HCT116 (cell line): Measurements from ENCODE around the gene ATP1A2. TPM values are rescaled to one million over a fixed set of nuclear protein-coding genes. Genes with fewer than 3 reads are reported as not detected.

Experiments used
- ATAC-seq: fragments of 200-7000 bp; cut with Tn5 transposase; 2 replicates; pipeline ENCODE4 v1.9.1; 2020; ENCODE audit warnings: mild to moderate bottlenecking, moderate library complexity
- BruUV-seq: library from RNA; stranded (reverse); fragments of 400-500 nt; replicated peaks from 2 replicates; lab custom pipeline; 2021; lab: Mats Ljungman, UMichigan
- CTCF ChIA-PET: fragments of 300-600 bp; sonication (Branson Sonifier 250); formaldehyde crosslinking; loops from one replicate; lab custom pipeline; 2021; ENCODE audit warnings: antibody characterized with exemption; lab: Charles Lee
- POLR2A ChIA-PET: fragments of 300-600, 350-600 bp; sonication (Branson Sonifier 250); formaldehyde crosslinking; loops from one replicate; lab custom pipeline; 2021; ENCODE audit warnings: antibody characterized with exemption; lab: Charles Lee
- RAD21 ChIA-PET, 2 experiments: fragments of 300-600 bp; sonication (Branson Sonifier 250); formaldehyde crosslinking; loops; one replicate each; lab custom pipeline; 2023; ENCODE audit warnings: low total read pairs in 2 of 2; ENCODE audit not compliant: uncharacterized antibody in 2 of 2, unreplicated experiment in 2 of 2, low non-redundant PET in 1 of 2; lab: Charles Lee
- DNase-seq: peaks from one replicate; pipeline ENCODE4 v3.0.0-alpha.2; 2010; ENCODE audit warnings: low read depth, low spot score
- H2AFZ ChIP-seq: fragments of 200-600 bp; shearing (Covaris generic), sonication (generic); 2 replicates; pipeline ENCODE4 v1.6.1; 2017; ENCODE audit warnings: low read depth, mixed run types, mixed read lengths, antibody characterized with exemption, low read length; ENCODE audit not compliant: poor library complexity, severe bottlenecking
- H3K27ac ChIP-seq: 2 replicates; pipeline ENCODE4 v1.5.1; 2012; ENCODE audit warnings: low read depth, low read length
- H3K27me3 ChIP-seq: fragments of 200-600 bp; sonication (generic); 2 replicates; pipeline ENCODE4 v1.6.1; 2016; ENCODE audit warnings: mixed run types, low read length, mixed read lengths; ENCODE audit not compliant: insufficient read depth
- H3K36me3 ChIP-seq, 2 experiments: fragments of 200-500 bp in 1 of 2; fragments of 200-600 bp in 1 of 2; sonication (Bioruptor generic) in 1 of 2; sonication (generic) in 1 of 2; 2 replicates each; pipeline versions ENCODE4 v1.5.1 to v1.6.1; 2014 to 2016; ENCODE audit warnings: low read length in 2 of 2, inconsistent platforms in 1 of 2, mixed read lengths in 1 of 2, mixed run types in 1 of 2; ENCODE audit not compliant: insufficient read depth in 2 of 2, control insufficient read depth in 1 of 2
- H3K4me1 ChIP-seq, 2 experiments: fragments of 200-600 bp in 1 of 2; sonication (generic) in 1 of 2; 2 replicates each; pipeline versions ENCODE4 v1.5.1 to v1.6.1; 2012 to 2017; ENCODE audit warnings: low read length in 2 of 2, inconsistent platforms in 1 of 2, mild to moderate bottlenecking in 1 of 2, mixed read lengths in 1 of 2, mixed run types in 1 of 2, moderate library complexity in 1 of 2; ENCODE audit not compliant: insufficient read depth in 2 of 2, control insufficient read depth in 1 of 2
- H3K4me2 ChIP-seq: fragments of 200-600 bp; sonication (generic); 2 replicates; pipeline ENCODE4 v1.6.1; 2017; ENCODE audit warnings: mixed run types, low read length, mixed read lengths
- H3K4me3 ChIP-seq, 2 experiments: fragments of 200-600 bp in 1 of 2; sonication (generic) in 1 of 2; replicated peaks in 1 of 2; 2 replicates each; pipeline ENCODE4 v1.5.1; 2011 to 2016; ENCODE audit warnings: low read length in 2 of 2, control low read depth in 1 of 2, low read depth in 1 of 2, mild to moderate bottlenecking in 1 of 2, mixed read lengths in 1 of 2, mixed run types in 1 of 2
- H3K79me2 ChIP-seq: fragments of 200-600 bp; sonication (generic); 2 replicates; pipeline ENCODE4 v1.6.1; 2017; ENCODE audit warnings: mild to moderate bottlenecking, mixed run types, low read length, moderate library complexity, mixed read lengths; ENCODE audit not compliant: insufficient read depth
- H3K9ac ChIP-seq: fragments of 200-600 bp; sonication (generic); 2 replicates; pipeline ENCODE4 v1.6.1; 2016; ENCODE audit warnings: low read length, mixed read lengths
- H3K9me2 ChIP-seq: fragments of 200-600 bp; sonication (generic), shearing (Covaris generic); 2 replicates; pipeline ENCODE4 v1.6.1; 2017; ENCODE audit warnings: mixed run types, mild to moderate bottlenecking, moderate library complexity; ENCODE audit not compliant: insufficient read depth
- H3K9me3 ChIP-seq, 2 experiments: fragments of 200-500 bp in 1 of 2; fragments of 200-600 bp in 1 of 2; sonication (Bioruptor generic) in 1 of 2; sonication (generic) in 1 of 2; 2 replicates each; pipeline ENCODE4 v1.6.1; 2014 to 2017; ENCODE audit warnings: low read length in 2 of 2, mixed read lengths in 2 of 2, inconsistent platforms in 1 of 2, low read depth in 1 of 2, mild to moderate bottlenecking in 1 of 2, mixed run types in 1 of 2, moderate library complexity in 1 of 2; ENCODE audit not compliant: control insufficient read depth in 1 of 2, insufficient read depth in 1 of 2
- H4K20me1 ChIP-seq: fragments of 200-600 bp; sonication (generic), shearing (Covaris generic); 2 replicates; pipeline ENCODE4 v1.6.1; 2017; ENCODE audit warnings: mixed run types, mild to moderate bottlenecking, moderate library complexity; ENCODE audit not compliant: insufficient read depth
- CBX3 ChIP-seq: IDR thresholded peaks from 2 replicates; pipeline ENCODE4 v1.6.1; 2012; ENCODE audit warnings: low read depth
- CEBPB ChIP-seq: IDR thresholded peaks from 2 replicates; pipeline ENCODE4 v1.6.1; 2012; ENCODE audit warnings: low read depth
- ELF1 ChIP-seq: IDR thresholded peaks from 2 replicates; pipeline ENCODE4 v1.6.1; 2012; ENCODE audit warnings: low read depth, borderline replicate concordance
- EZH2phosphoT487 ChIP-seq: fragments of 200-600 bp; IDR thresholded peaks from 2 replicates; pipeline ENCODE4 v1.6.1; 2018; ENCODE audit warnings: antibody characterized with exemption, borderline replicate concordance
- POLR2A ChIP-seq: IDR thresholded peaks from 2 replicates; pipeline ENCODE4 v1.7.0; 2011; ENCODE audit warnings: borderline replicate concordance; ENCODE audit not compliant: insufficient read depth, insufficient read length; ENCODE audit errors: extremely low read depth
- POLR2AphosphoS5 ChIP-seq: IDR thresholded peaks from 2 replicates; pipeline ENCODE4 v1.6.1; 2011; ENCODE audit warnings: mild to moderate bottlenecking, low read depth, low read length, moderate library complexity
- RAD21 ChIP-seq: IDR thresholded peaks from 2 replicates; pipeline ENCODE4 v1.6.1; 2012; ENCODE audit warnings: low read depth, mild to moderate bottlenecking
- SIN3A ChIP-seq: IDR thresholded peaks from 2 replicates; pipeline ENCODE4 v1.6.1; 2012; ENCODE audit warnings: low read depth
- TCF7L2 ChIP-seq: IDR thresholded peaks from 2 replicates; pipeline ENCODE4 v1.7.0; 2011; ENCODE audit warnings: borderline replicate concordance, inconsistent platforms; ENCODE audit not compliant: insufficient read depth, insufficient read length; ENCODE audit errors: extremely low read depth
- intact Hi-C: fragments of 100-400 bp; cut with micrococcal nuclease; formaldehyde crosslinking; loops from 2 replicates; pipeline ENCODE4 v1.10.0; 2022
- total RNA-seq: library from RNA; stranded (reverse); gene quantifications from one replicate; pipeline ENCODE4 v1.2.1, GENCODE V29; 2021; ENCODE audit not compliant: unreplicated experiment
- TF ChIP-seq, protein P1 (sequence below): IDR thresholded peaks from 2 replicates; pipeline ENCODE4 v1.6.1; 2011; ENCODE audit warnings: mild to moderate bottlenecking, low read length, moderate library complexity; ENCODE audit not compliant: insufficient replicate concordance; ENCODE audit errors: extremely low read depth

The ATP1A2 gene
- total RNA-seq, 1 experiment from 2014 or later, result not detected

GRCh38 chr1:160159846-160160245 is 44.3 kb downstream of the ATP1A2 start:
- no TSS peak for BruUV-seq
- Histone ChIP-seq H3K4me3 (no peak overlapping the region), H3K4me1 (no peaks in the 10 kb centered on the region), H3K4me2 (no peak overlapping the region), H2AFZ (no peak overlapping the region), H3K9me3 (no peaks in the 10 kb centered on the region), H3K36me3 (no peaks in the 10 kb centered on the region), H3K9me2 (no peaks in the 10 kb centered on the region), H4K20me1 (no peaks in the 10 kb centered on the region), H3K79me2 (no peaks in the 10 kb centered on the region), H3K27ac (no peak overlapping the region), H3K27me3 (no peaks in the 10 kb centered on the region), H3K9ac (no peak overlapping the region)
- DNase-seq (no peak), ATAC-seq (no peak)
- CTCF ChIA-PET, result interaction anchor here (1.4 kb wide), 1 partner anchor 33 kb away, joined by 3 read pairs; no protein-coding TSS in a partner anchor
- POLR2A ChIA-PET, result no interaction called here
- intact Hi-C loops, result no loop called here
- TF ChIP-seq, protein P1, sequence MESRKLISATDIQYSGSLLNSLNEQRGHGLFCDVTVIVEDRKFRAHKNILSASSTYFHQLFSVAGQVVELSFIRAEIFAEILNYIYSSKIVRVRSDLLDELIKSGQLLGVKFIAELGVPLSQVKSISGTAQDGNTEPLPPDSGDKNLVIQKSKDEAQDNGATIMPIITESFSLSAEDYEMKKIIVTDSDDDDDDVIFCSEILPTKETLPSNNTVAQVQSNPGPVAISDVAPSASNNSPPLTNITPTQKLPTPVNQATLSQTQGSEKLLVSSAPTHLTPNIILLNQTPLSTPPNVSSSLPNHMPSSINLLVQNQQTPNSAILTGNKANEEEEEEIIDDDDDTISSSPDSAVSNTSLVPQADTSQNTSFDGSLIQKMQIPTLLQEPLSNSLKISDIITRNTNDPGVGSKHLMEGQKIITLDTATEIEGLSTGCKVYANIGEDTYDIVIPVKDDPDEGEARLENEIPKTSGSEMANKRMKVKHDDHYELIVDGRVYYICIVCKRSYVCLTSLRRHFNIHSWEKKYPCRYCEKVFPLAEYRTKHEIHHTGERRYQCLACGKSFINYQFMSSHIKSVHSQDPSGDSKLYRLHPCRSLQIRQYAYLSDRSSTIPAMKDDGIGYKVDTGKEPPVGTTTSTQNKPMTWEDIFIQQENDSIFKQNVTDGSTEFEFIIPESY, result no peak
- TF ChIP-seq POLR2AphosphoS5 (no peak), EZH2phosphoT487 (no peak), RAD21 (no peak), CEBPB (no peak), CBX3 (no peak), TCF7L2 (no peak), ELF1 (no peak), POLR2A (no peak), SIN3A (no peak)
- RAD21 ChIA-PET, result interaction anchor here in 1 of 2 experiments (0.9 kb wide), 1 partner anchor 60 kb away, joined by 3 read pairs; no protein-coding TSS in a partner anchor
